HG02970 (cell line): ENCODE results near the gene LYST.
"Not testable (repeated sequence)": the region's sequence is repeated elsewhere in the genome, so short reads cannot be mapped to it uniquely, and the experiment has no call there.

Experiments
- ATAC-seq: cut with Tn5 transposase; IDR thresholded peaks from one replicate; pipeline ENCODE4 v1.9.1; 2021; ENCODE audit warnings: mild to moderate bottlenecking, moderate library complexity, moderate number of reproducible peaks; ENCODE audit not compliant: unreplicated experiment, low FRiP score

Gene LYST

DNA sequence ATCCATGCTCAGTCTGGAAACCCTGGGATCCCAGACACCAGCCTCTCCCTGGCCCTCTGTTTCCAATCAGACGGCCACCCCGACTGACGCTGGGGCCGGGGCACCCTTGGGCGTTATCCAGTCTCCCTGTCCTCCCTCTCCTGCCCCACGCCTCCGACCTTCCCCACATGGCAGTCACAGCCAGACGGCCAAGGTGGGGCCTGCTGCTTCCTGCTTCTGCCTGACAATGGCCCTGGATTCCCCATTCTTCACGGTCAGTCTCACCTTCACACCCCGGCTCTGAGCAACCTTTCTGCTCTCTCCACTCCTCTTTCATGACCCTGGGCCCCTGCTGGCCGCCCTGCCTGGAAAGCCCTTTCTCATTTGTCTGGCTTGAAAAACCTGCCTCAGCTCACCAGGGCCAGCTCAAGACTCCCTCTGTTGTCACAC, 223.7 kb downstream of the LYST start:
- ATAC-seq: no peak

DNA sequence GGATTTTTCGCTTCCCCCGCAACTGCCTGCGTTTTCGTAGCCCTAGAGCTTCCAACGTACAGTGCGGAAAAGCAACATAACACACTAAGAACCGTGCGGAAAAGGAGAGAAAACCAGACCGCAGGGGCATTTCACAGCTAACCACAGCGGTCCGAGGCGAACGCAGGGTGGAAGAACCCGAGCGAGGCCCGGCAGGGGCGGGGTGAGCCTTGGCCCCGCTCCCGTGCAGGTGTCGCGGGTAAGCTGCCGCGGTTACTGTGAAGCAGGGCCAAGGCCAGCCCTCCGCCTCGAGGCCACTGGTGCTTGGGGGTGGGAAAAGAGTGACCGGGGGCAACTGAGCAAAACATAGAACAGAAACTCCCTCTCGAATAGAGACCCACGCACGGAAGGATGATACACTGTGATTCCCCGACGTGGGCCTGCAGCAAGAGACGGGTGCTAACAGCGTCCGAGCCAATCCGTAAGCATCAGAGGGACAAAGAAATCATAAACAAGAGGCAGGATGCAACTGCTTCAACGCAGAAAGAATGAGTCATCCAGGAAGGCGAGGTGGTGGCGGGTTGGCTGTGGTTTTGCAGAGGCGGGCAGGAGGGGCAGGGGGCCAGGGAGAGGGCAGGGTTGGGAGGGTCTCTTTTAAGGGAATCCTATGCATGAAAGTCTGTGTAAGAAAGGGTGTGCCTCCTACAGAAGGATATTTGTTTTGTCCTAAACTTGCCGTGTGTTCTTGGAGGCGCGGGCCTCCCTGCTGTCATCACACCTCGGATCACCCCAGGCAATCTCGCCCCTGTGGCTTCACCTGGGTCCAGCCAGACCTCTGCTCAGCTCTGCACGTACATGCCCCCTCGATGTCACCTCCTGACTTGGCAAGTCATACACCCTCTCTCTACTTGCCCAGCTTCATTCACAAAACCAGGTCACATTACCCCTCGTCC, 224.4 kb downstream of the LYST start:
- ATAC-seq: no peak

DNA sequence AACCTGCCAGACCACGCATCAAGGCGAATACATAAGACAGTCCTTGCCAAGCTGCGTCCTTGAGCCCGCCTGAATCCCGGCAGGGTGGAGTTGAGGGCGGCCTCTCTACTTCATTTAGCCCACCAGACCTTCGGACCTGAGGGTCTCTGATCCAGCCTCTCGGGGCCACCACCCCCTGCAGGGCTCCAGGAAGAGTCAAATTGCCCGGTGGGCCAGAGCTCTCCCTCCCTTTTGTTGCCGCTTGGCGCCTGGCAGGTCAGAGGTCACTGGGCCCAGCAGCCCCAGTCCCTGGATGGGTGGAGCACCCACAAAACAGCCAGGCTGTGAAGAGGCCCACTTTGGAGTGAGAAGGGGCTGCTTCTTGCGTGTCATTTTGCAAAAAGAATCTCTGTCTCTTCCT, 226.1 kb downstream of the LYST start:
- no peak for ATAC-seq

DNA sequence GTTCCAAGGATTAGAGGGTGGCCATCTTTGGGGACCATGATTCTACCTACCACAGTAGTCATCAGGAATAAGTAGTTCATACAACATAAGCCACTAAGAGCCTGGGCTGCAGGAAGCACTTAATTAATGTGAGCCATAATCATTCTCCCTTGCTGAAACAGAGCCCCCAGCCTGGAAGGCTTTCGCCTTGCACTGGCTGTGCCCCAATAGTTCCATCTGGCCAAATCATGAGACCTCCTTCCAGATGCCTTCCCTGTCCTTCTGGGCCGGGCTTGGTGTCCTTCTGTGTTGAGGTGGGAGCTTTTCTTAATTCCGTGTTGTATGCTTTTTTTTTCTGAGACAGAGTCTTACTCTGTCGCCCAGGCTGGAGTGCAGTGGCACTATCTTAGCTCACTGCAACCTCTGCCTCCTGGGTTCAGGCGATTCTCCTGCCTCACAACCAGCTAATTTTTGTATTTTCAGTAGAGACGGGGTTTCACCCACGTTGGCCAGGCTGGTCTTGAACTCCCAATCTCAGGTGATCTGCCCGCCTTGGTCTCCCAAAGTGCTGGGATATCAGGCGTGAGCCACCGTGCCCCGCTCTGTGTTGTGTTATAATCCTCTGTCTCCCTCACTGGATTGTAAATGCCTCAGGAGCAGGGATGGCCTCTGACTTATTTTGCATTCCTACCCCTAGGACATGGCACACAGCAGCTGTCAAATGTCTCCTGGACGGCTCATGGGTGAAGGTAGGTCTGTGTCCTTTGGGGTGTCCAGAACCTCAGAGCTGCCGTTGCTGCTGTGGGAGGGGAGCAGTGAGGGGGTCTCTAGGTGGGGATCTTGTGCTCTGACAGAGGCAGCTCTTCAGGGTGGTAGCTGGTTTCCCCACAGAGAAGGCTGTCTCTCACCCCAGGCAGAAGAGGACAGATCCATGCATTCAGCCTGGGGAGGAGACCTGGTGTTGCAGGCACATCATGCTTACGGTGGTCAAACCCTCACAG, 227.2 kb downstream of the LYST start:
- no peak for ATAC-seq

- not testable (repeated sequence) for ATAC-seq
These were observed 228.1 kb downstream of the LYST start for GRCh38 chr1:235638612-235639011.

GRCh38 chr1:235637756-235638534, 228.8 kb downstream of the LYST start:
- no peak for ATAC-seq

- no peak for ATAC-seq
These were observed 230.6 kb downstream of the LYST start for GRCh38 chr1:235635938-235636662.

- ATAC-seq: no peak
These were observed 234.0 kb downstream of the LYST start for GRCh38 chr1:235632506-235633401.

- ATAC-seq: no peak
These were observed 234.9 kb downstream of the LYST start for GRCh38 chr1:235631816-235632215.

DNA sequence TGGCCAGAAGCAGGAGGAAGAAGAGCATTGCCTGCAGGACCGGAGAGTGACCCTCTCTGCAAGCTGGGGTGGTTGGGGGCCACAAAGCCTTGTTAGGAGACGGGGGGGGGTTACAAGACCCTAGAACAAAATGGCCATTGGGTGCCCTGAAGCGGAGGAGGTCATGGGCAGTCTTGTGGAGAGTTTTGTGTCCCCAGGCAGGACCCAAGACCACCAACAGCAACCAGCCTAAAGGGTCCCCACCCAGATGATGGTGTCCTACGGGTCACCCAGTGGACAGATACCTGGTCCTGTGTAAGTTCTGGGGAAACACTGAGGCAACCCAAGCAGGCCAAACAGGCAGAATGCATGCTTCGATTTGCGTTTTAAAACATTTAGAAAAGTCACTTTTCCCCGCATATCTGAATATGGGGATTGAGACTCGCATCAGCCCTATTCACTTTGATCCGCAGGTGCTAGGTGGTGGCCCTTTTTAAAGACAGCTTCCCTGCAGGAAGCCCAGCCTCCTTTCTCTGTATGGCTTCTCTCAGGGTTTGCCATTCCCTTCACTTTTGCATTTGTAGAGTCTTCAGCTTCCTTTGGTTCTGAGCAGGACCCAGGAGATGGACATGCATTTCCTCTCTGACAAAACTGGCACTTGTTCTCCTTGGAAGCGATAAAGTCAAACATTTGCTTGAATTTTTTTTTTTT, 238.2 kb downstream of the LYST start:
- no peak for ATAC-seq

- ATAC-seq: no peak
These were observed 240.9 kb downstream of the LYST start for GRCh38 chr1:235625831-235626230.

- no peak for ATAC-seq
These were observed 241.4 kb downstream of the LYST start for GRCh38 chr1:235625340-235625739.

- no peak for ATAC-seq
These were observed 241.9 kb downstream of the LYST start for GRCh38 chr1:235624721-235625333.

DNA sequence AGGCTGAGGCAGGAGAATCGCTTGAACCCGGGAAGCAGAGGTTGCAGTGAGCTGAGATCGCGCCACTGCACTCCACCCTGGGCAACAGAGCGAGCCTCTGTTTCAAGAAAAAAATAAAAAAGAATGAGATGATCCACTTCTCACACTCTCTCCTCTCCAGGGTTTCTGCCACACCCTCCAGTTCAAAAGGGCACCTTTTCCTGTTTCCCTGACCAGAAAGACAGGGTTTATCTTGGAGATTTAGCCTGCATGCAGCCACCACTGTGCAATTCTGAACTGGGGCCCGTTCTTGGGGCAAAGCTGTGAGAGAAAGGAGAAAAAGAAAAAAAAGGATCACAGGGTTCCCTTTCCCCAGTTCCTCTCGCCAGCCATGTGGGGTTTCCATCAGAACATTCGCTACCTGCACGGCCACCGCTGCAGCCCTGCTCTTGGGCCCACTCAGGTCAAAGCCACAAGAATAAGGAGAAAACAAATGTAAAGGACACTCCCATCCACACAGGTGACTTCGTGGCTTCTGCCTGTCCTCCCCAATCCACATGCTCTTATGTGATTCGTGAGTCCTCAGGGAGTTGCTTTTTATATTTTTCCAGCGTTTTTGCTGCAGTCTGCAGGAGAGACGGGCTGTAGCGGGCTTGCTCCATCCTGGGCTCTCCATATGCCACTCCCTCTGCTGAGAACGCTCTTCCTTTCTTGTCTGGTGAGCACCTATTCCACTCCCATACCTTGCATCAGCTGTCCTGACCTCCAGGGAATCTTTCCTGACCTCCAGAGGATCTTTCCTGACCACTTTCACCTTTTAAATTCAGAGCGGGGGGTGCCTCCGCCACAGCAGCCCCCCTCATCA, 243.5 kb downstream of the LYST start:
- no peak for ATAC-seq

GRCh38 chr1:235619149-235619548, 247.6 kb downstream of the LYST start:
- not testable (repeated sequence) for ATAC-seq

DNA sequence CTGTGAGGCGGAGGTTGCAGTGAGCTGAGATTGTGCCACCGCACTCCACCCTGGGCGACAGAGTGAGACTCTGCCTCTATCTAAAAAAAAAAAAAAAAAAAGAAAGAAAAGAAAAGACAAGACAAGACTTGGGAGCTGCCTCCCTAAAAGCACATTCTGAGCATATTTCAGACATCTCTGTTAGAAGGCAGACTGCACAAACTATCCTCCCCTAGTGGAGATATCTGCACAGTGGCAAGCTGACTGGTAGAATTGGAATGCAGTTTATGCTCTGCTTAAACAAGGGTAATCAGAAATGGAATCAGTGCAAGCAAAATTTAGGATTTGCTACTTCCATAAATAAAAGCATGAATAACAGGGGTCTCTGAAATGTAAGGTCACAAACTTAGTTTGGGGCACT, 248.9 kb downstream of the LYST start:
- ATAC-seq: no peak

DNA sequence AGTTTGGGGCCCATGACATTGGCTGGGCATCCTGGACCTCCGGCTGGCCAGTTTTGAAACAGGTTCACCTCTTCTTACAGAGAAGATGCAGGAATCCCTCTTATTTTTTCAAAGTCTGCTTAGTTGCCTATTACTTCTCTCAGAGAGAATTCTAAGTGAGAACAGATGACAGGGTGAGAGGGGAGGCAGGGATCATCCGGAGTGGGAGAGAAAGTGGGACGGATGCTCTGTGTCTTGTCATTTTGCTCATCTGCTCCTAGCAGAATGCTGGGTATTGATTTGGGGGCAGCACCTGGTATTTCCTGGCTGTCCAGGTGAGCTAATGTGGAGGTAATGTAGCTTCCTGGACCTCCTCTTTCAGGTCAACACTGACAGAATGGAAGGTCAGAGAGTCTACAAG, 249.6 kb downstream of the LYST start:
- no peak for ATAC-seq
